HG03025 (cell line): ENCODE results near the gene SS18.
A peak's percentile ranks its signal among the peaks of the same experiment; 100 is the strongest.
"Not testable (repeated sequence)": the region's sequence is repeated elsewhere in the genome, so short reads cannot be mapped to it uniquely, and the experiment has no call there.

Experiments
- ATAC-seq: cut with Tn5 transposase; IDR thresholded peaks from one replicate; pipeline ENCODE4 v1.9.1; 2021; ENCODE audit warnings: mild to moderate bottlenecking, moderate library complexity; ENCODE audit not compliant: unreplicated experiment, low FRiP score

Gene SS18

DNA sequence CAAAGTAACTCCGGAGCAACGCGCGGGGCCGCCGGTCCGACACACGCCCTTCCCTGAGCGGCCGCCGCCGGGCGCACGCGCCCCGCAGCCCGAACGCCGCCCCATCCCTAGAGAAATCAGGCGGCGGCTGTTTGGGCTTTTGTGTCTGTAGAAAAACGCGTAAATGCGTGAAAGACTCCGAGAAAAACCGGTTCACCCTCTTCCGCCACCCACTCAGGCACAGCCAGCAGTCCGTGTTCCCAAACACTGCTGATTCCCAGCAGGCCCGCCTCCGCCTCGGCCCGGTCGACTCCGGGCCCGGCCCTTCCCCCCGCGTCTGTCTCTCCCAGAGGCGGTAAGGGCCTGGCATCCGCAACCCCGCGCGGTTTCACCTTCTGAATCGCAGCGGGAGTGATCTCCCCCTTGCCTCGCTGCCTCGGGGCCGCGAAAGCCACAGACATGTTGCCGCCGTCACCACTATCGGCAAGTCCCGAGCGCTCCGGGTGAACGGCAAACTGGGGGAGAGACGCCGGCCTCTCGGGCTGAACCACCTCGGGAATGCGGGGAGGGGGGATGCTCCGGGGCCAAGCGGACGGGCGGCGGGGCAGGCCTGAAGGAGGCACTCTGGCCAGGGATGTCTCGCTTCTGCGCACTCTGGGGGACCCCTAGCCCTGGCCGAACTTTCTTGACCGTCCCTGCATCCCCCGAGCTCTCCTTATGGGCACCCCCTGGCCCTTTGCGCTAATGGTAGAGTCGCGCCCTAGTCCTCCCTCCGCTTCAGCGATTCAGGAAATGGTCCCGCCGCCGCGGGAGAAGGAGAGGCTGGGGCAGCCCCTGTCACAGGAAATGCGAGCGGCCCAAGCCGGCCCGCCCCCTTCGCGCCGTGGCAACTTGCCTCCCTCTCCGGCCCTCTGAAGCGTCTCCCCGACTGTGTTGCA, at the start of gene SS18:
TSS of gene SS18 (minus strand) at position 484 of the 917 bp plus-strand sequence. CDS start at position 440, 44 bp downstream.
- ATAC-seq: peak; percentile 72

- ATAC-seq: no peak
Observed at GRCh38 chr18:26135548-26135947, 45.1 kb upstream of the SS18 start.

DNA sequence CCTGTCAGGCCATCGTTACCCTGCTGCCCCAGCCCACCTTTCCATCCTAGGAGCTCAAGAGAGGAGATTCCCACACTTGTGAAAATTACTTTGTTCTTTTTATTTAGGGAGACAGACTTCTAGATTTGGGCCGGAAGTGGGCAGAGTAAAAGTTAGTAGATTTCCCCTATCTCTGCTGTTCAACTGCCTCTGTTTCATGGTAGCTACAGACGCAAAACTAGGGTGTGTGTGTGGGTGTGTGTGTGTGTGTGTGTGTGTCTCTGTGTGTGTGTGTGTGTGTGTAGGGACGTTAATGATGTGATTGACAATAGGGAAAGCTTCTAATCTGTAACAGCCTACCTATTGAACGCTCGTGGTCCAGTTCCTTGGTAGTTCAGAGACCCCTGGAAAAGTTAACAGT, 43.7 kb upstream of the SS18 start:
- ATAC-seq: no peak

GRCh38 chr18:26133652-26134051, 43.2 kb upstream of the SS18 start, which contains the start of gene PSMA8:
PSMA8 (plus strand) TSS chr18:26133869; CDS start chr18:26133966, 97 bp downstream.
- ATAC-seq: no peak

DNA sequence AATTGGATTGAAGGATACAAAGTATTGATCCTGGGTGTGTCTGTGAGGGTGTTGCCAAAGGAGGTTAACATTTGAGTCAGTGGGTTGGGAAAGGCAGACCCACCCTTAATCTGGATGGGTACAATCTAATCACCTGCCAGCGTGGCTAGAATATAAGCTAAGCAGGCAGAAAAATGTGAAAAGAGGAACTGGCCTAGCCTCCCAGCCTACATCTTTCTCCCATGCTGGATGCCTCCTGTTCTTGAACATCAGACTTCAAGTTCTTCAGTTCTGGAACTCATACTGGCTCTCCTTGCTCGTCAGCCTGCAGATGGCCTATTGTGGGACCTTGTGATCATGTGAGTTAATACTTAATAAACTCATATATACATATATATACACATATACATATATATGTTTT, 37.8 kb upstream of the SS18 start:
- ATAC-seq: not testable (repeated sequence)

GRCh38 chr18:26127786-26128185, 37.4 kb upstream of the SS18 start:
- no peak for ATAC-seq

DNA sequence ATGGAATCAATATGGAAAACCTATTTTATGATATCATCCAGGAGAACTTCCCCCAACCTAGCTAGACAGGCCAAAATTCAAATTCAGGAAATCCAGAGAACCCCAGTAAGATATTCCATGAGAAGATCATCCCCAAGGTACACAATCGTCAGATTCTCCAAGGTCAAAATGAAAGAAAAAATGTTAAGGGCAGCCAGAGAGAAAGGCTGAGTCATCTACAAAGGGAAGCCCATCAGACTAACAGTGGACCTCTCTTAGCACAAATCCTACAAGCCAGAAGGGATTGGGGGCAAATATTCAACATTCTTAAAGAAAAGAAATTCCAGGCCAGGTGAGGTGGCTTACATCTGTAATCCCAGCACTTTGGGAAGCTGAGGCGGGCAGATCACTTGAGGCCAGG, 31.6 kb upstream of the SS18 start:
- ATAC-seq: not testable (repeated sequence)

GRCh38 chr18:26121476-26121875, 31.1 kb upstream of the SS18 start:
- no peak for ATAC-seq

DNA sequence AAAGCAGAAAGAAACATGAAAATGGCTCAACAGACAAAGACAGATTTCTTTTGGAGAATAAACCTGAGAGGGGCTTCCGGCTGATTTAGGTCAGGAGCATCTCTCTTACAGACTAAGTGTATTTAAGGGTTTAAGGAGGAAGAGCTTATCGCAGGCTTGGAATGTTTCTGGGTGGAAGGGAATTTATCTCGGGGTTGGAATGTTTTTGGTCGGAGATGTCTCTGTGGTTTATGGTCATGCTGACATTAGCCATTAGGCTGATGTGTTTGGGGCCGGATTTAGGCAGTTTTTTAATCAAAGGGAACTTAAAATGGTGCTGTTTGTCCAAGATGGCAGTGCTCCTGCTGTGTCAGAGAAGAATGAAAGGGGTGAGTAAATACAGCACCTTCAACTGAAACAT, 28.8 kb upstream of the SS18 start:
- no peak for ATAC-seq

DNA sequence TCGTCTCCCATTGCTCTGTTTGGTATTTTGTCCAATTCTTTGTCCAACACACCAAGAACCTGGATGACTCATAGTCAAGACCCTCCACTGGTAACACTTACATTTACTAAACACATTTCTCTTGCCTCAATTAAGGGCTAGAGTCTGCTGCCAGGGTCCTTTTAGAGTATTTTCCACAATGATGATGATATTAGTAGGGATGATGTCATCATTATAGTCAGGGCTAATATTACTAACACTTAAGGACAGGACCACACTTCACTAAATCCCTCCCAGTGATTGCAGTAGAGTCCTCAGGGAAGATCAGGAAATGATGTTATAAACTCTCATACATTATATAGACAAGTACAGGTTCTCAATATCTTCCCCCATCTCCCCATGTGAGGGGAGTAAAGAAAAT, 13.6 kb upstream of the SS18 start:
- ATAC-seq: no peak

GRCh38 chr18:26103579-26103978, 13.2 kb upstream of the SS18 start:
- ATAC-seq: no peak

DNA sequence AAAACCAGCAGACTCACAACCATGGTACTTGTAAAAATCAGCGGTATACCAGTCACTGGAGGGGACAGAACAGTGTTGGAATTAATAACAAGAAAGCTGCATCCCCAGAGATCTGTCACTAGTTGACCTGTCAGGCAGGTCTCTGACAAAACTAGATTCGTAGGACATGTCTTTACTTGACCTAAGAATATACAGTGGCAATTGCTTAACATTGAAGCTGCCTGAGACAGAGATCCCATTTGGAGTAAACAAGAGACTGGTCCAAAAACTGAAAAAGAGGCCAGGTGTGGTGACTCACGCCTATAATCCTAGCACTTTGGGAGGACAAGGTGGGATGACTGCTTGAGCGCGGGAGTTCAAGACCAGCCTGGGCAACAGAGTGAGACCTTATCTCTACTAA, 7.2 kb upstream of the SS18 start:
- no peak for ATAC-seq

GRCh38 chr18:26096852-26097251, 6.4 kb upstream of the SS18 start:
- ATAC-seq: no peak

GRCh38 chr18:26091047-26091630, 726 bp upstream of the SS18 start:
- peak; percentile 49 for ATAC-seq

DNA sequence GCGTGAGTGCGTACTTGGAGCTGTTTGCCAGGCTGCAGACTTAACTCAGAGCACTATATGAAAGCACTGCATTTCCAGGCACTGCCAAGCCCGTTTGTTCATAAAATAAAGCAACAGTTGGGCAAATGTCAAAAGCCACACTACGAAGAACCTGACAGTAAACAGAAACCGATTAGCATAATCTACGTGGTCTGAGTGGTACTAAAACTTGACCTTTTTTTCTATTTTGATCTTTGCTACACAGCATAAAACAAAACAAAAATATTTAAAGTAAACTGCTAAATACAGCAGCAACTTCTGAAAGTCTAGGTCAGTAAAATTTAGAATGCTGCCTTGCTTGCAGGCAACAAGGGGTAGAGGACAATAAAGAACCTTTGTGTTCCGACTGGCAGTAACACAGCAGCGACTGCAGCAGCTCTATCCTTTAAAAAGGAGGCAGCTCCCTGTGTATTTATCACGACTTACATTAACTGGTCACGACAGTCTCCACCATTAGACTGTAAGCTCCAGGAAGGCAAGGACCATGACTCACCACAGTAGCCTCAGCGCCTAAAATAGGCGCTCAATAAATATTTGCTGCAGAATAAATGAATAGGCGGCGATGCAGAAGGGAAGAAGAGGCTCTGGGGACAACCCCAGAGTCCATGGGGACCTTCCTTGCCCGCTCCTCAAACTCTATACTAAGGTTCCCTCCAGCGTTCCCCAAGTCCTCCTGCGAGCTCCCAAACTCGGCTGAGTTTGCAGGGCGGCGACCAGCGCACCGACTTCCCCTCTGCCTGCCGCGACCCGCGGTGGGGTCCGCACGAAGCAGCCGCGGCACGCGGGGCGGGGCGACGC, 902 bp downstream of the SS18 start:
- peak; percentile 8 for ATAC-seq

GRCh38 chr18:26088487-26088886, 1.9 kb downstream of the SS18 start:
- ATAC-seq: no peak

GRCh38 chr18:26086959-26087358, 3.5 kb downstream of the SS18 start:
- no peak for ATAC-seq

DNA sequence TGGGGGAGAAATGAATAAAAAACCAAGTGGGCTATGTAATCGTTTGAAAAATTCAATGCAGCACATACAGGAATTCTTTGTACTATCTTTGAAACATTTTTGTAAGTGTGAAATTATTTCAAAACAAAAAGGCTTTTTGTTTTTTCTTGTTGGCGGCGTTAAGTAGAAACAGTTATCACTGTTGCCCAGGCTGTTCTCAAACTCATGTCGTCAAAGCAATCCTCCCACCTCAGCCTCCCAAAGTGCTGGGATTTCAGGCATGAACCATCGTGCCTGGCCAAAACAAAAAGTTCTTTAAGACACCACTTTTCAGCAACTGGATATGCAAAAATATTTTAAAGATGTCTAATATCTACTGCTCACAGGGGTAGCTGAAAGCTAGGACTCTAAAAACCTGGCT, 5.4 kb downstream of the SS18 start:
- no peak for ATAC-seq

- no peak for ATAC-seq
Observed at GRCh38 chr18:26083099-26083498, 7.3 kb downstream of the SS18 start.

GRCh38 chr18:26082475-26082874, 7.9 kb downstream of the SS18 start:
- ATAC-seq: no peak

GRCh38 chr18:26074246-26074645, 16.2 kb downstream of the SS18 start:
- ATAC-seq: no peak
